HG02973 (cell line): ENCODE measurements around the gene CDK18.
"Not testable (repeated sequence)": the region's sequence is repeated elsewhere in the genome, so short reads cannot be mapped to it uniquely, and the experiment has no call there.

Experiments used
- ATAC-seq: cut with Tn5 transposase; IDR thresholded peaks from one replicate; pipeline ENCODE4 v1.9.1; 2021; ENCODE audit warnings: moderate library complexity; ENCODE audit not compliant: unreplicated experiment

The CDK18 gene

DNA sequence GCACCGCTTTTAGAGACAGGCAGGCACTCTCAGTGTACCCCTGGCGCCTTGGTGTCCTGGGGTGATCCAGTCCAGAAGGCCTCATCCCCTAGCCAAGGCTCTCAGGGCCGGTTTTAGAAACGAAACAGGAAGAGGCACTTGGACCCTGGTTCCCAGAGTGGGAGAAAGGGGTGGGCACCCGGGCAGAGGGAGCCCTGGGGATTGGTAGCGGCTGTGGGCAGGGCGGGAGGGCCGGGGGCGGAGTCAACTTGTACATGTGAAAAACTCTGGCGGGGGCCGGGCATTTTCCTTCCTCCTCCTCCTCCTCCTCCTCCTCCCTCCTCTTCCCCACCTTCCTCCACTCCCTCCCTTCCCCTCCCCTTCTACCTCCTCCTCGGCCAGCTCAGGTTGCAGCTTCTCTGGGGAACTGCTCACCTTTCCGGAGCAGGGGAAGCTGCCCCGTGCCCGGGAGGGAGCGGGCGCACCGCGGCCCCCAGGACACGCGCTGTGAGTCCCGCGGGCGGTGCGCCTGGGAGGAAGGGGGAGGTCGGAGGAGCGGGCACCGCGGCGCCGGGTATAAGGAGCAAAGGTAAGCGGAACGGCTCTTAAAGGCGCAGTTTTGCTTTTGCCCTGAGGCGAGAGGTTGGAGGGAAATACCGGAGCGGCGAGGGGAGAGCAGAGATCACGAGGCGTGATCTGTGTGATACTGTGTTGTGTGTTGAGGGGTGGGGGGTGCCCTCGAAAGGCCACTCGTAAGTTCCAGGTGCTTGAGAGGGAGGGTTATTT, at the start of gene CDK18:
TSS of gene CDK18 (plus strand) at position 359 of the 765 bp plus-strand sequence. CDS start 18,499 bp downstream, outside the sequence.
- ATAC-seq: no peak

DNA sequence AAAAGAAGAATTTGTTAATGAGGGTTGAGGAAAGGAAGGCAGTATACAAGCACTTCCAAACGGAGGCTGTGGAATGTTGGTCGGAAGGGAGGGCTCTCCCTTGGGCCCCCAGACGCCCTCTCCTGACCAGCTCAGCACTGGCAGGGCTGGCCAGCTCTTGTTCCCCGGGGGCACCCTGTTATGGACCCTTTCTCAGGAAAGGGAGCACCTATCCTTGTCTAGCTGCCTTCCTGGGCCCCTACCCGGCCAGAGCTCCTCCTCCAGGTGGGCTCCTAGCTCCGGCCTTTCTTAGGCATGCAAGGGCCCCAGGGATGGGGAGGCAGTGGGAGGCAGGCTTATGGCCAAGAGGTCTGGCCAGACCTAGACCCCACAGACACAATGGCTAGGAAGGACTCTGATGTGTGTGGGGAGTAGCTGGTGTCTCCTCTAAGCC, 49.5 kb upstream of the CDK18 start:
- ATAC-seq: no peak

DNA sequence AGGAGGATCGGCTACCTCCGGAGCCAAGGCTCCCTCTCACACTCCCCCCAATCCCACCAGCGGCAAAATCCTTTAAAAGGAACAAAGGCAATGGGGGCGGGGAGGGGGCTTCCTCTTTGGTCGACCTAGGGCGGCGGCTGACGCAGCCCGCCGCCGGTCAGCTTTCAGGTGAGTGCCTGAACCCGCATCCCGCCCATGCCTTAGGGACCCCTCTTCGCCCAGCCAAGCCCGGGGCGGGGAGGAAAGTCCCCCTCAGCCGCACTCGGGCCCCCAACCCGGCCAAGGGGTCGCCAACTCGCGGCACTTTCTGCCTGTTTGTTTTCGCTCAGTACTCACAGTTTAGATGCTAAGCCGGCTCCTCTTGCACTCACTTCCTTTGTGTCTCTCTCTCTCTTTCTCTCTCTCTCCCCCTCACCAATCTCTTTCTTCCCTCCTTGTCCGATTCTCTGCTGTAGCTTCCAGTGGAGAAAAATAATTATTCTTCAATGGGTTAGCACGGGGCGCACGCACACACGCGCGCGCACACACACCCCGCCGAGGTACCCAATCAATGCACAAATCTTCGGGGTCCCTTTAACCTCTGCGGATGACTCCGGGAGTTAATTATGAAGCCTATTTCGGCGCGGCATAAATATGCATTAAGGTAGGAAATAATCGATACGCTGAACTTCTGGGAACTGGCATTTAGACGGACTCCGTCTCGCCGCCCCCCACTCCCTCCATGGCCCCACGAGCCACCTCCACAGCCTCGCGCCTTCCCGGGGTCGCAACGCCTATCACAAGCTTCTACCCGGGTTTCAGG, 48.7 kb upstream of the CDK18 start, which contains the start of gene BLACAT1:
TSS of gene BLACAT1 (minus strand) at position 465 of the 802 bp plus-strand sequence.
- ATAC-seq: no peak

DNA sequence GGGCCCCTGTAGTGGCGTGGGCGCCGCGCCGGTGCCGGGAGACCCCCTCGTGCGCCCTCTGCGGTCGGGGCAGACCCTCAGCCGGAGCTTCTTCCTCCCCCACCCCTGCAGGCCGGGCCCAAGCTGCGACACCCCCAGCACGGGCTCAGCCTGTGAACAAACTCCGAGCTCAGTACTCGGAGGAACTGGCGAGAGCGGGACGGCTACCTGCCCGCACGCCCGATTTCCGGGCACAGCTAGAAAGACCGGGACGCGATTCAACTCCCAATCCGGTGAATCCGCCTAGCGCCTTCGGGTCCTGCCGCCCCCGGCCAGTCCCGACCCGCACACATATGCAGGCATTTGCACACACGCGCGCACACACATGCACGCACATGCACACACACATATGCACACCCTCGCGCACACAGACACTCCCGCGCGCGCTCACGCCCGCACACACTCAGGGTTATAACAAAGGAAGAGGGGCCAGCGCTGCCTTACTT, 48.0 kb upstream of the CDK18 start:
- no peak for ATAC-seq

DNA sequence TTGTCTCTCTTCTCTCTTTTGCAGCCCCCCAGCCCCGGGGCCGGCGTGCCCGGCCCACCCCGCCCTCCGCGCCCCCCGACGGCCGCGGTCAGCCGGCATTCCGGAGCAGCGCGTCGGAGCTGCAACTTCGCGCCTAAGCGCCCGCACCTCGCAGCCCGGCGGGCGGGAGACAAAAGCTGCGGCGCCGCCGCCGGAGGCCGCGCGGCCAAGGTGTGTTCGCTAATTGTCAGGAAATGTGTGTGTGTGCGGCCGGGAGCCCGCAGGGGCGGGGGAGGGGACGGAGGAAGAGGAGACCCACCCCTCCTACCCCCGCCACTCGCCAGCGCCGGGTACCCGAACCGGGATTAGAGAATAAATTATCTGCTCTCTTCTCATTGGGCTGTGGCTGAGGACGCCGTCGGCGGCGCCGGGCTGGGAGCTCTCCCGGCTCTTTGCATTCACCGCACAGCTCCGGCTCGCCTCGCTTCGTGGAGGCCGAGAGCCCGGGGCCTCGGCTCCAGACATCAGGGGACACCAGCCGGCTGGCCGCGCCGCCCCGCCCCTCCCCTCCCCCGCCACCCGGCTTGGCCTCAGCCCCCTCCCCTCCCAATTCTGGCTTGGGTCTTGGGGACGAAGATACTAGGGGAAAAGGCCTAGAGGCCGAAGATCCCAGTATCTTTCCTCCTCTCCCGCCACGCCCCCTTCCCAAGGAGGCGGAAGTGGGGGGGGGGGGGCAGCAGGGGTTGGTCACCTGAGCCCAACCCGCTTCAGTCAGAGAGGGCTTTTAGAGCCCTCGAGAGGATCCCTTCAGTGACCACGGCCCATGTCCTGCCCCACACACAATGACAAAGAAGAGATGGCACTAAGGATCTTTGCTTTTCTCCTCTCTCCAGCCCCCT, 47.4 kb upstream of the CDK18 start:
- ATAC-seq: no peak

DNA sequence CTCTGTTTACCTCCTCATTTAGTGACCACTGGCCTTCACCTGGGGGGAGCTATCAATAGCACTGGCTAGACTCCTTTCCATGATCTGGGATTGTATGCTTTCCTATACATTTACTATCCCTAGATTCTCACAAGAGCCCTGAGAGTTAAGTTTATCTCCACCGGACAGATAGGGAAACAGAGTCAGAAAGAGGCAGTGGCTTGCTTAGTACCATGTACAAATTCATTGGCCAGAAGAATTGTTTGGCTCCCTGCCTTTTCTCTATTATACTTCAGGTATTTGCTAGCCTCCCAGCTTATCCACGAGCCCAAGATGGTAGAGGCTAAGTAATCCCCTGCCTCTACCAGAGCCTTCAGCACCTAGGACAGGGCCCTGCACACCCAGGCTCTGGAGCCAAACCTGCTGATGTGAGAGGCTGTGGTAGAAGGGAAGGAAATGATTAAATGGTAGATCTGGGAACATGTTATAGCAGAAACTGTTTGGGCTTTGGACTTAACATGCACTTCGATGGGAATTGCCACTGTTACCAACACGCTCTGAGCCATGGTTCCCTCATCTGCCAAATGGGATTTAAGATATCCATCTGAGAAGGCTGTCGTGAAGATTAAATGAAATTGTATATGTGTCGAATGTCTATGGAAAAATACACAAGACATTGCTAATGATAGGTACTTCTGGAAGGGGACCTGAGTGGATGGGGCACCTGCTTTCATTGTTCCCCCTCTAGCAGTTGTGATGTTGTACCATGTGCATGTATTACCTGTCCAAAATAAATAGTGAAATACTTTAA, 45.5 kb upstream of the CDK18 start:
- ATAC-seq: no peak

DNA sequence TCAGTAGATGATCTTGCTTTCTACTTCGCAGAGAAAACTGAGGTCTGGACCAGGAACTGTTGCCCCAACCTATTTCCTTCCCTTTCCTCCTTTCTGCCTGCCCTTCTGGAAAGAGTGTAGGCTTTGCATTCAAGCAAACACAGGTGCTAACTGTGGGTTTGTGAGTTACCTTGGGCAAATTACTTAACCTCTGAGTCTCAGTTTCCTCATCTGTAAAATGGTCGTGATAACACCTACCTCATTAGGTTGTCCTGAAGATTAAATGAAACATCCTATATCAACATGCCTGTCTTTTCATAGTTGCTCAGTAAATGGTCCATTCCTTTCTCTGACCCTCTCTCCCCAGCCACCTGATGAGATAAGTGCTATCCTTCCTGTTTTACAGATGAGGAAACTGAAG, 39.1 kb upstream of the CDK18 start:
- no peak for ATAC-seq

DNA sequence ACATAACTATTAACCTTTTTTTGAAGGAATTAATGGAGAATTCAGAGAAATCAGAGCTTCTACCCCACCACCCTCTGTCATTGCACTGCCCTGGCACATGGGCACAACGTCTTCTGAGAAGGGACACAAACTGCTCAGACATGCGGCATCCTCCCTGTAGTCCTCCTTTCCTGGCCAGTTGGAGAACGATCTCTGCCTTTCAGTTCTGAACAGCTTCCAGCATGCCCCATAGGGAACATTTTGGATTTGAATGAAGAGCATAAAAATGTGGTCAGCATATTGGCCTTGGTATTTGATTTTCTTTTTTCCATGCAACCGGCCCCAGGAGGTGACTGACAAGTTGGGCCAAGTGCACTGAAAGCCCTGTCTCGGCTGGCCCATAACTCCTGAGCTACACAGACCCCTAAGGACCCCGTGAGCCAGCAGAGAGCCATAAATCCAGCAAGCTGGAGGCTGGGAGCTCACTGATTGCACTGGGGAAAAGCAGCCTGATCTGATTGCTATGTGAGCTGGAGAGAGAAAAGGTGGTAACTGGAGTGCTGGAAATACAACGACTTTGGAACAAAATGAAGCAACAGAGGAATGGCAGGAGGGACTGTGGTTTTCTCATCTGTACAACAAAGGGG, 37.8 kb upstream of the CDK18 start:
- no peak for ATAC-seq

DNA sequence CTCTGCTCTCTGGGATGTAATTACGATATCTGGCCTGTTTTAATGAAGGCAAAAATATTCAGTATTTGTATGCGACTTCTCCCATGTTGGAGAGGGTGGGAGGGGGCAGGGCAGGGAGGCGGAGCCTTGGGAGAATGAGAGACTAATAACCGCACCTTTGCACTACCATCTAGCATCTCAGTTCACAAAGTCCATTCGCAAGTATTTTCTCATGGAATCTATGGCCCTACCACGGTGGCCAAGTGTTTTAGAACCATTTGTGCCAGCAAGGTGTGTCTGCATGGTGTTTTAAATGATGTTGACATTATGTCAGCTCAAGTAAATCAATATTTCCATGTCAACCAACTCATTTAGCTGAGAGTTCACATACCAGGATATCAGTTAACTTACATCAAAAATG, 34.3 kb upstream of the CDK18 start:
- no peak for ATAC-seq

DNA sequence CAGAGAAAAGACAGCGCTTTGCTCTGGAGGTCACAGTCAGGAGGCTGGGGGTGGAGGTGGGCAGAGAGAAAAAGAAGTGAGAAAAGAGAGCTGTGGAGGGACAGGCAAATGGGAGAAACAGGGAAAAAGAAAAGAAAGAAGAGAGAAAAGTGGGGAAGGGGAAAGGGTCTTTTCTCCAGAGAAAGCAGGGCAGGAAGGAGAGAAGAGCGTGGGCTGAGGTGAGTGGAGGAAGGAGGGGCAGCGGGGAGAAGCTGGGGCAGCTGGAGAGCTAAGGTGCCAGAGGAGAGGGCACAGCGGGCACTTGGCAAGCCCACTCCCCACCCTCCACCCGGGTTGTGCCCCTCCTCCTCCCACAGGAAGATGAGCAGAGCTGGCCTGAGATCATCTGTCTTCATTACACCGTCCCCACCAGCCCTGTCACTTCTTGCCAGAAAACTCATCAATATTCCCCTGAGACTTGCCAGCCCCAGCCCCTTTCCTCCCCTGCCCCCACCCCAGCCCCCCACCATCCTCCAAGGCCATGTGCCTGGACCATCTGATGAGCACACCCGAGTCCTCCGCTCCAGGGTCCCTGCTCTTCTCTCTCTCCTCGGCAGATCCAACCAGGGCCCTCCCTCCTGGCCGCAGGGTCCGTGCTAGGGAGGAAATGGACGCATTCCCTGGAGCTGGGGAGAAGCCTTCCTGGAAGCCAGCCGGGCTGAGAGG, 31.6 kb upstream of the CDK18 start:
- ATAC-seq: no peak

DNA sequence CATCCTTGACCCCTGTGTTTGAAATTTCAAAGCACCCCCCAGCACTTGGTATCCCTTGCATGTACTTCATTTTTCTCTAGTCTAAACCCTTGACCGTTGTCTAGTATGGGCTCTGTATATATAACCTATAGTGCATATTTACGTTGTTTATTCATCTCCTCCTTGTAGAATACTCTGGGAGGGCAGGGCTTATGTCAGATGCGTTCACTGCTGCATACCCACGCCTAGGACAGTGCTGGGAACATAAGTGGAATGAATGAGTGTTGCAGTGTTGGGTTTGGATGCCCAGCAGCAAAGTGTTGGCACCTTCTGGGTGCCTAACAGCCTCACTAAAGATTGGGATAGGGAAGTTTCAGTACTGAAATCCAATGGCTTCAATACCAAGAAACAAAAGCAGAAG, 31.0 kb upstream of the CDK18 start:
- ATAC-seq: no peak

DNA sequence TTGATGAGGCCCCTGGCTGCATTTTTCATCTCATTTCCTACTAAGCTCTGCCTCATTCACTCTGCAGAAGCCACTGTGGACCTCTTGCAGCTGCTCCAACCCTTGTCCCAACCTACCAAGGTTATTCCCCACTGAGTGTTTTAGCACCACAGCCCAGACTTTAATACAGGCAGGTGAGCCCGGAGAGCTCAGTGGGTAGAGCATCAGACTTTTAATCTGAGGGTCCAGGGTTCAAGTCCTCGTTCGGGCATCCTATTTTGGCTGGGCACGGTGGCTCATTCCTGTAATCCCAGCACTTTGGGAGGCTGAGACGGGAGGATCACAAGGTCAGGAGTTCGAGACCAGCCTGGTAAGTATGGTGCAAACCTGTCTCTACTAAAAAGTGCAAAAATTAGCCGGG, 30.5 kb upstream of the CDK18 start:
- no peak for ATAC-seq

DNA sequence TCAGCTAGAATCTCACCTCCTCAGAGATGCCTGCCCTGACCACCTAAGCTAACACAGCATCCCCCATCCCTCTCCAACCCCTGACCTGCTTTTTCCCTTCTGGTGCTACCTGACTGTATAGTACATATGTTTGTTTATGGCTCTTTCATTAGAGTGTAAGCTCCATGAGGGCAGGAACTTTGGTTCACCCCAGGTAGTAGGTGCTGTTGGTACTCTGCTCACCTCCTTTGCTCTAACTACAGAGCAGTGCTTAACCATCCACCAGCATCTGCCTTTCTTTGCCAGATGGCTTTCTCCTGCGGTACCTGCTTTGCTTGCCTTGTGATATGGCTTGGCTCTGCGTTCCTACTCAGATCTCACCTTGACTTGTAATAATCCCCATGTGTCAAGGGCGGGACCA, 29.9 kb upstream of the CDK18 start:
- ATAC-seq: no peak

DNA sequence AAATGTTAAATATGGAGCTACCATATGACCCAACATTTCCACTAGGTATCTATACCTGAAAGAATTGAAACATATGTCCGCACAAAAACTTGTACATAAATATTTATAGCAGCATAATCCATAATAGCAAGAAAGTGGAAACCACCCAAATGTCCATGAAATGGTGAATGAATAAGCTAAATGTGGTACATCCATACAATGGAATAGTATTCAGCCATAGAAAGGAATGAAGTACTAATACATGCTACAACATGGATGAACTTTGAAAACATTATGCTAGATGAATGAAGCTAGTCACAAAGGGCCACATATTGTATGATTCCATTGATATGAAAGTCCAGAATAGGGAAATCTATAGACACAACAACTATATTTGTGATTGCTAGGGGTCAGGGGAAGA, 28.6 kb upstream of the CDK18 start:
- no peak for ATAC-seq

DNA sequence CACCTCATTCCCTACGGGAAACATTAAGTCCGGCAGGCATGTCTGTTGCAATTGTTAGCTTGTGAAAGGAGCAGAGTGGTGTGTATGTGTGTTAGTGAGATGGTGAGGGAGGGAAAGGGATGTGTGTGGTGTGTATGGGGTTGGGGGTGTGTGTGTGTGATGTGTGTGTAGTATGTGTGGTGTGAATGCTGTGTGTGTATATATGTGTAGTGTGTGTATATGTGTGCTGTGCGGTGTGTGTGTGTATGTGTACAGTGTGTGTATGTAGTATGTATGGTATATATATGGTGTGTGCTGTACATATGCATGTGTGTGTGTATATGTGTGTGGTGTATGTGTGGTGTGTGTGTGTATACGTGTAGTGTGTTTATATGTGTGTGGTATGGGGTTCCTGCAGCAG, 27.8 kb upstream of the CDK18 start:
- no peak for ATAC-seq

DNA sequence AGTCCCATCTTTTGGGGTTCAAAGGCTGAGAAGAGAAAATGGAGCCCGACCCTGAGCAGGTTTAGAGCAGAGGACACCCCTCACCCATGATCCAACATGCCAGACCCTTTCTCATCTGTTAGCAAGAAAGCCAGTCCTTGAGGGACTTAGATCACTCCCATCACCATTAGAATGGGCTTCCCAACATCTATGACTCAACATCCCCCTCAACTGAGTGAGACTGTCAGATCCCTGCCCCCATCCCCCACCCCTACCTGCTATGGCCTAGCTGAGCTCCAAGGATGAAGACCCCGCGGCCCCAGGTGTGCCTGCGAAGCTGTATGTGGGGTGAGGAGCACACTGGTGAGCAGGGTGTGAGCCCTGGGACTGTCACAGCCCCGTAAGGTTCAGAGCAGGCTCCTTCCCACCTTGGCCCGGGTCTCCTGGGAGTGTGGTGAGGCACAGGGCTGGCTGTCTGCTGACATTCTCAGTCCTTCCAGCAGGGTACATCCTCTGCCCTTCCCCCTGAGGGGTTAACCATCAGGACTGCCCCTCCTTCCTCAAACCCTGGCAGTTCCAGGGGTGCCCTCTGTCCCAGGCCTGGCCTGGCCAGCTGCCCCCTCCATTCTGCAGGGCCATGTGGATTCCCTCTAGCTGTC, 27.2 kb upstream of the CDK18 start:
- ATAC-seq: no peak

DNA sequence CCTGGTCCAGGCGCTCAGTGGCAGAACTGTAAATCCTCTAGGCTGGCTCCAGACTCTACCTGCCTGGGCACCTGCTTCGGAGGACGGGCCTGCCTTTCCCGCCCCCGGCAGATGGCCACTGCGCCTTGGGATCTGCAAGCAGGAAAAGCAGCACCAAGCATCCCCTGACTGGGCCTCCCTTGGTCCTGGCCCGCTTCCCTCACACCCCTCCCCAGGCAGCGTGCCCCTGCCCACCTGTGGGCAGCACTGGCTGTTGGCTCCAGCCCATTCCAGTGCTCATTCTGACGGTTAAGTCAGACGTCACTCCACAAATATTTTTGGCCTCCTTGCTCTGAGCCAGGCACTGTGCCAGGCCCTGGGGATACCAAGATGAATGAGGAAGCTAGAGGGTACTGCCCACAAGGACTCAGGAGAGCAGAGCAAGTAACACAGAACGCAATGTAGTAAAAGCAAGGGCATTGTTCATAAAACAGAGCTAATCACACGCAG, 26.7 kb upstream of the CDK18 start:
- no peak for ATAC-seq

DNA sequence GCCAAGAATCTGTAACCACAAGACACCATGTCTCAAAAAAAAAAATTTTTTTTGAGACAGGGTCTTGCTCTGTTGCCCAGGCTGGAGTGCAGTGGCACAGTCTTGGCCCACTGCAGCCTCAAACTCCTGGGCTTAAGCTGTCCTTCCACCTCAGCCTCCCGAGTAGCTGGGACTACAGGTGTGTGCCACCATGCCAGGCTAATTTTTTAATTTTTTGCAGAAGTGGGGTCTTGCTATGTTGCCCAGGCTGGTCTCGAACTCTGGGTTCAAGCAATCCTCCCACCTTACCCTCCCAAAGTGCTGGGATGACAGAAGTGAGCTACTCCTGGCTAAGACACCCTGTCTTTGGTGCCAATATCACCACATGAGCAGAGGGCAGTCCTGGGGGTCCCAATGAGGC, 25.5 kb upstream of the CDK18 start:
- not testable (repeated sequence) for ATAC-seq
